SK-N-SH treated with all-trans-retinoic acid at 6 μM for 48 hours (cell line): ENCODE results near the gene TRIM8.

Experiments used
- ATAC-seq: fragments of 200-7000 bp; cut with Tn5 transposase; 3 replicates; pipeline ENCODE4 v1.9.1; 2020; ENCODE audit warnings: mild to moderate bottlenecking, moderate library complexity
- ARNTL ChIP-seq: fragments of 450-650 bp; formaldehyde crosslinking; IDR thresholded peaks from 2 replicates; pipeline ENCODE4 v1.5.0; 2020; ENCODE audit warnings: low read depth, mild to moderate bottlenecking, moderate library complexity, borderline replicate concordance
- BACH2 ChIP-seq: fragments of 250-450 bp; sonication (Bioruptor Pico); IDR thresholded peaks from 2 replicates; pipeline ENCODE4 v1.9.0; 2021; ENCODE audit warnings: mild to moderate bottlenecking, borderline replicate concordance
- CSDC2 ChIP-seq: fragments of 250-450 bp; sonication (Bioruptor Pico); IDR thresholded peaks from 2 replicates; pipeline ENCODE4 v1.5.0; 2020; ENCODE audit warnings: mild to moderate bottlenecking, moderate library complexity
- CSRNP3 ChIP-seq: fragments of 250-450 bp; sonication (Bioruptor Pico); IDR thresholded peaks from 2 replicates; pipeline ENCODE4 v1.5.1; 2021; ENCODE audit warnings: mild to moderate bottlenecking, moderate library complexity
- ESRRG ChIP-seq: fragments of 250-450 bp; sonication (Bioruptor Pico); IDR thresholded peaks from 2 replicates; pipeline ENCODE4 v1.6.1; 2021; ENCODE audit warnings: mild to moderate bottlenecking
- GLIS3 ChIP-seq: fragments of 250-450 bp; sonication (Bioruptor Pico); IDR thresholded peaks from 2 replicates; pipeline ENCODE4 v1.5.0; 2020; ENCODE audit warnings: mild to moderate bottlenecking, moderate library complexity
- OSR1 ChIP-seq: fragments of 250-450 bp; sonication (Bioruptor Pico); IDR thresholded peaks from 2 replicates; pipeline ENCODE4 v1.8.0; 2022; ENCODE audit warnings: moderate library complexity, mild to moderate bottlenecking, inconsistent platforms
- PPARA ChIP-seq: fragments of 250-450 bp; sonication (Bioruptor Pico); IDR thresholded peaks from 2 replicates; pipeline ENCODE4 v1.5.0; 2020; ENCODE audit warnings: mild to moderate bottlenecking, borderline replicate concordance
- RARB ChIP-seq: fragments of 250-450 bp; sonication (Bioruptor Pico); IDR thresholded peaks from 2 replicates; pipeline ENCODE4 v1.8.0; 2021; ENCODE audit warnings: mild to moderate bottlenecking, moderate library complexity
- SNAI2 ChIP-seq: fragments of 250-450 bp; sonication (Bioruptor Pico); IDR thresholded peaks from 2 replicates; pipeline ENCODE4 v1.5.0; 2020; ENCODE audit warnings: mild to moderate bottlenecking, moderate library complexity
- TCF4 ChIP-seq: fragments of 250-450 bp; sonication (Bioruptor Pico); IDR thresholded peaks from 2 replicates; pipeline ENCODE4 v1.8.0; 2021; ENCODE audit warnings: mild to moderate bottlenecking, moderate library complexity, borderline replicate concordance
- TOX ChIP-seq: fragments of 250-450 bp; sonication (Bioruptor Pico); IDR thresholded peaks from 2 replicates; pipeline ENCODE4 v1.8.0; 2021; ENCODE audit warnings: mild to moderate bottlenecking, moderate library complexity, borderline replicate concordance
- TSHZ2 ChIP-seq: fragments of 250-450 bp; sonication (Bioruptor Pico); IDR thresholded peaks from 2 replicates; pipeline ENCODE4 v1.5.0; 2020; ENCODE audit warnings: mild to moderate bottlenecking, moderate library complexity
- ZC3H10 ChIP-seq: fragments of 250-450 bp; sonication (Bioruptor Pico); IDR thresholded peaks from 2 replicates; pipeline ENCODE4 v1.5.1; 2021; ENCODE audit warnings: mild to moderate bottlenecking, moderate library complexity
- ZFP3 ChIP-seq: fragments of 250-450 bp; sonication (Bioruptor Pico); IDR thresholded peaks from 2 replicates; pipeline ENCODE4 v1.5.0; 2020; ENCODE audit warnings: mild to moderate bottlenecking, moderate library complexity
- ZFP30 ChIP-seq: fragments of 450-650 bp; formaldehyde crosslinking; IDR thresholded peaks from 2 replicates; pipeline ENCODE4 v1.5.0; 2022; ENCODE audit warnings: mild to moderate bottlenecking, moderate library complexity
- ZNF565 ChIP-seq: fragments of 450-650 bp; formaldehyde crosslinking; conservative IDR thresholded peaks from 2 replicates; pipeline ENCODE4 v1.5.0; 2020; ENCODE audit warnings: low read depth, mild to moderate bottlenecking, moderate library complexity
- ZNF70 ChIP-seq: fragments of 450-650 bp; formaldehyde crosslinking; IDR thresholded peaks from 2 replicates; pipeline ENCODE4 v1.5.0; 2020; ENCODE audit warnings: mild to moderate bottlenecking, moderate library complexity
- ZNF8 ChIP-seq: fragments of 450-650 bp; formaldehyde crosslinking; IDR thresholded peaks from 2 replicates; pipeline ENCODE4 v1.5.0; 2020; ENCODE audit warnings: mild to moderate bottlenecking, moderate library complexity
- TF ChIP-seq, protein P1 (sequence below): fragments of 250-450 bp; sonication (Bioruptor Pico); IDR thresholded peaks from 2 replicates; pipeline ENCODE4 v1.5.1; 2020; ENCODE audit warnings: low read depth, mild to moderate bottlenecking, moderate library complexity
- TF ChIP-seq, protein P2 (sequence below): fragments of 250-450 bp; sonication (Bioruptor Pico); IDR thresholded peaks from 2 replicates; pipeline ENCODE4 v1.8.0; 2020; ENCODE audit warnings: mild to moderate bottlenecking, moderate library complexity, borderline replicate concordance

TRIM8 gene

GRCh38 chr10:102612964-102613275 lies 31.4 kb upstream of the TRIM8 start:
- no peak for TF ChIP-seq ZNF8 (CRISPR knock-in tag)
- TF ChIP-seq ZFP30 (CRISPR knock-in tag): no peak
- TF ChIP-seq GLIS3 (CRISPR knock-in tag): no peak
- no peak for TF ChIP-seq RARB (CRISPR knock-in tag)
- no peak for TF ChIP-seq CSDC2 (CRISPR knock-in tag)
- TF ChIP-seq BACH2 (CRISPR knock-in tag): no peak
- no peak for TF ChIP-seq ZNF565 (CRISPR knock-in tag)
- ATAC-seq: no peak

GRCh38 chr10:102613286-102613685 lies 31.0 kb upstream of the TRIM8 start:
- no peak for ATAC-seq
- no peak for TF ChIP-seq ARNTL (CRISPR knock-in tag)
- TF ChIP-seq CSDC2 (CRISPR knock-in tag): no peak
- no peak for TF ChIP-seq TCF4 (CRISPR knock-in tag)
- TF ChIP-seq BACH2 (CRISPR knock-in tag): no peak
- no peak for TF ChIP-seq ZC3H10 (CRISPR knock-in tag)
- TF ChIP-seq PPARA: no peak
- TF ChIP-seq, protein P1, sequence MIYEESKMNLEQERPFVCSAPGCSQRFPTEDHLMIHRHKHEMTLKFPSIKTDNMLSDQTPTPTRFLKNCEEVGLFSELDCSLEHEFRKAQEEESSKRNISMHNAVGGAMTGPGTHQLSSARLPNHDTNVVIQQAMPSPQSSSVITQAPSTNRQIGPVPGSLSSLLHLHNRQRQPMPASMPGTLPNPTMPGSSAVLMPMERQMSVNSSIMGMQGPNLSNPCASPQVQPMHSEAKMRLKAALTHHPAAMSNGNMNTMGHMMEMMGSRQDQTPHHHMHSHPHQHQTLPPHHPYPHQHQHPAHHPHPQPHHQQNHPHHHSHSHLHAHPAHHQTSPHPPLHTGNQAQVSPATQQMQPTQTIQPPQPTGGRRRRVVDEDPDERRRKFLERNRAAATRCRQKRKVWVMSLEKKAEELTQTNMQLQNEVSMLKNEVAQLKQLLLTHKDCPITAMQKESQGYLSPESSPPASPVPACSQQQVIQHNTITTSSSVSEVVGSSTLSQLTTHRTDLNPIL (CRISPR knock-in tag): no peak
- no peak for TF ChIP-seq GLIS3 (CRISPR knock-in tag)
- no peak for TF ChIP-seq TSHZ2 (CRISPR knock-in tag)
- no peak for TF ChIP-seq ZFP30 (CRISPR knock-in tag)
- TF ChIP-seq SNAI2: no peak
- no peak for TF ChIP-seq ESRRG (CRISPR knock-in tag)

DNA sequence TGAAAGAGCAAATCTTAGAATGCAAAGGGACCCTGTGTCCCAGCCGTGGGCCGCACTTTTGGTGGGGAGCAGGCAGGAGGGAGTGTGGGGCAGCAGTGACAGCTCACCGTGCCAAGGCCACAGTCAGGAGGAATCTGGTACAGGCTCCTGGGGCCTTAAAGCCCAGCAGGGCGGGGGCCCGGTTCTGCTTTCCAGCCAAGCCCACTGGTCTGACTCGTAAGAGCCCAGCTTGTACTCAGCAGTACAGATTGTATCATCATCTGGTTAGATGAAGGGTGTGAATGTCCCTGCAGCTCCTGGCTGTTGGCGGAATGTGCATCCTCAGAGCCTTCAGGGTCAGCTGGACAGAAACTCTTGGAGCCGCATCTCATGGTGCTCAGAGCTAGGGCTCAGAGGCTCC lies 30.5 kb upstream of the TRIM8 start:
- no peak for ATAC-seq
- TF ChIP-seq OSR1 (CRISPR knock-in tag): no peak
- TF ChIP-seq ZNF8 (CRISPR knock-in tag): no peak
- no peak for TF ChIP-seq RARB (CRISPR knock-in tag)
- no peak for TF ChIP-seq CSDC2 (CRISPR knock-in tag)
- TF ChIP-seq ZNF565 (CRISPR knock-in tag): no peak
- no peak for TF ChIP-seq BACH2 (CRISPR knock-in tag)
- no peak for TF ChIP-seq SNAI2
- no peak for TF ChIP-seq CSRNP3 (CRISPR knock-in tag)
- TF ChIP-seq ESRRG (CRISPR knock-in tag): no peak
- TF ChIP-seq, protein P1 (CRISPR knock-in tag): no peak
- no peak for TF ChIP-seq TCF4 (CRISPR knock-in tag)
- TF ChIP-seq ZC3H10 (CRISPR knock-in tag): no peak
- TF ChIP-seq TOX (CRISPR knock-in tag): no peak
- TF ChIP-seq ZNF70 (CRISPR knock-in tag): no peak
- no peak for TF ChIP-seq GLIS3 (CRISPR knock-in tag)
- TF ChIP-seq ZFP3: no peak
- TF ChIP-seq, protein P2, sequence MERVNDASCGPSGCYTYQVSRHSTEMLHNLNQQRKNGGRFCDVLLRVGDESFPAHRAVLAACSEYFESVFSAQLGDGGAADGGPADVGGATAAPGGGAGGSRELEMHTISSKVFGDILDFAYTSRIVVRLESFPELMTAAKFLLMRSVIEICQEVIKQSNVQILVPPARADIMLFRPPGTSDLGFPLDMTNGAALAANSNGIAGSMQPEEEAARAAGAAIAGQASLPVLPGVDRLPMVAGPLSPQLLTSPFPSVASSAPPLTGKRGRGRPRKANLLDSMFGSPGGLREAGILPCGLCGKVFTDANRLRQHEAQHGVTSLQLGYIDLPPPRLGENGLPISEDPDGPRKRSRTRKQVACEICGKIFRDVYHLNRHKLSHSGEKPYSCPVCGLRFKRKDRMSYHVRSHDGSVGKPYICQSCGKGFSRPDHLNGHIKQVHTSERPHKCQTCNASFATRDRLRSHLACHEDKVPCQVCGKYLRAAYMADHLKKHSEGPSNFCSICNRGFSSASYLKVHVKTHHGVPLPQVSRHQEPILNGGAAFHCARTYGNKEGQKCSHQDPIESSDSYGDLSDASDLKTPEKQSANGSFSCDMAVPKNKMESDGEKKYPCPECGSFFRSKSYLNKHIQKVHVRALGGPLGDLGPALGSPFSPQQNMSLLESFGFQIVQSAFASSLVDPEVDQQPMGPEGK (CRISPR knock-in tag): no peak
